Duodenal mucosa (tissue), 2 donors: ENCODE results near the gene DMKN.

Experiments used
- H3K27ac ChIP-seq: one replicate; pipeline ENCODE4 v1.7.0; 2013; ENCODE audit warnings: low read depth, low read length
- H3K27me3 ChIP-seq, 2 donors: one replicate each; pipeline ENCODE4 v1.7.0; 2013; ENCODE audit warnings: low read length in 2 of 2, control low read depth in 1 of 2; ENCODE audit not compliant: insufficient read depth in 2 of 2, control insufficient read depth in 1 of 2
- H3K36me3 ChIP-seq, 2 donors: one replicate each; pipeline ENCODE4 v1.7.0; 2013; ENCODE audit warnings: low read length in 2 of 2, control low read depth in 1 of 2; ENCODE audit not compliant: insufficient read depth in 2 of 2, control insufficient read depth in 1 of 2
- H3K4me1 ChIP-seq, 2 donors: one replicate each; pipeline ENCODE4 v1.7.0; 2013; ENCODE audit warnings: low read length in 2 of 2, control low read depth in 1 of 2; ENCODE audit not compliant: insufficient read depth in 2 of 2, control insufficient read depth in 1 of 2
- H3K4me3 ChIP-seq, 2 donors: one replicate each; pipeline ENCODE4 v1.7.0; 2013; ENCODE audit warnings: low read length in 2 of 2, low read depth in 1 of 2
- H3K9ac ChIP-seq, 2 donors: one replicate each; pipeline ENCODE4 v1.7.0; 2013; ENCODE audit warnings: low read length in 2 of 2, low read depth in 1 of 2
- H3K9me3 ChIP-seq, 2 donors: one replicate each; pipeline ENCODE4 v1.7.0; 2013; ENCODE audit warnings: low read length in 2 of 2, control low read depth in 1 of 2; ENCODE audit not compliant: control insufficient read depth in 1 of 2

Gene DMKN

GRCh38 chr19:35455616-35456201, 57.7 kb downstream of the DMKN start:
- no peaks in the 10 kb centered on the region for H3K9me3 ChIP-seq
- H3K27me3 ChIP-seq: no peaks in the 10 kb centered on the region
- H3K27ac ChIP-seq: no peak overlapping the region
- peaks cover 15 to 26% of the 10 kb centered on the region in 2 donors for H3K4me1 ChIP-seq
- H3K9ac ChIP-seq: no peak overlapping the region
- H3K4me3 ChIP-seq: no peak overlapping the region
- no peaks in the 10 kb centered on the region for H3K36me3 ChIP-seq

GRCh38 chr19:35454663-35455062, 58.8 kb downstream of the DMKN start:
- no peak overlapping the region for H3K9ac ChIP-seq
- H3K36me3 ChIP-seq: no peaks in the 10 kb centered on the region
- no peak overlapping the region for H3K27ac ChIP-seq
- no peaks in the 10 kb centered on the region for H3K27me3 ChIP-seq
- no peak overlapping the region for H3K4me3 ChIP-seq
- no peaks in the 10 kb centered on the region for H3K9me3 ChIP-seq
- H3K4me1 ChIP-seq: peaks cover 14 to 22% of the 10 kb centered on the region in 2 donors

- H3K27me3 ChIP-seq: peaks cover 0 to 3% of the 10 kb centered on the region in 2 donors
- H3K9me3 ChIP-seq: no peaks in the 10 kb centered on the region
- no peak overlapping the region for H3K4me3 ChIP-seq
- H3K27ac ChIP-seq: no peak overlapping the region
- H3K4me1 ChIP-seq: peaks cover 15 to 32% of the 10 kb centered on the region in 2 donors
- no peak overlapping the region for H3K9ac ChIP-seq
- H3K36me3 ChIP-seq: no peaks in the 10 kb centered on the region
Measured at GRCh38 chr19:35451338-35452096, 61.9 kb downstream of the DMKN start.

GRCh38 chr19:35449359-35450043, 63.9 kb downstream of the DMKN start:
- no peaks in the 10 kb centered on the region for H3K9me3 ChIP-seq
- H3K9ac ChIP-seq: no peak overlapping the region
- peaks cover 15 to 36% of the 10 kb centered on the region in 2 donors for H3K4me1 ChIP-seq
- H3K36me3 ChIP-seq: no peaks in the 10 kb centered on the region
- peak overlapping the region in 1 of 2 donors; percentile 10 for H3K4me3 ChIP-seq
- no peak overlapping the region for H3K27ac ChIP-seq
- peaks cover 0 to 3% of the 10 kb centered on the region in 2 donors for H3K27me3 ChIP-seq

GRCh38 chr19:35447606-35448469, 65.6 kb downstream of the DMKN start, which contains the start of gene FFAR2:
TSS of gene FFAR2 (plus strand) at chr19:35448257. CDS start at chr19:35449715, 1,458 bp downstream.
- Histone ChIP-seq H3K4me3 (peak within 1 kb of the TSS in 1 of 2 donors; percentile 25), H3K36me3 (no peaks in the 10 kb centered on the region), H3K9me3 (no peaks in the 10 kb centered on the region), H3K27me3 (peaks cover 0 to 3% of the 10 kb centered on the region in 2 donors), H3K27ac (no peak within 1 kb of the TSS), H3K9ac (peak within 1 kb of the TSS in 1 of 2 donors; percentile 35), H3K4me1 (peaks cover 15 to 36% of the 10 kb centered on the region in 2 donors)
